GM12874 (cell line): ENCODE results near the gene TRMT10A.

Experiments
- TF ChIP-seq, protein P1 (sequence below): IDR thresholded peaks from 2 replicates; pipeline ENCODE4 v1.5.1; 2011; ENCODE audit warnings: low read depth, mild to moderate bottlenecking, control low read depth, low read length, moderate library complexity; ENCODE audit not compliant: insufficient read depth

TRMT10A gene, protein sequence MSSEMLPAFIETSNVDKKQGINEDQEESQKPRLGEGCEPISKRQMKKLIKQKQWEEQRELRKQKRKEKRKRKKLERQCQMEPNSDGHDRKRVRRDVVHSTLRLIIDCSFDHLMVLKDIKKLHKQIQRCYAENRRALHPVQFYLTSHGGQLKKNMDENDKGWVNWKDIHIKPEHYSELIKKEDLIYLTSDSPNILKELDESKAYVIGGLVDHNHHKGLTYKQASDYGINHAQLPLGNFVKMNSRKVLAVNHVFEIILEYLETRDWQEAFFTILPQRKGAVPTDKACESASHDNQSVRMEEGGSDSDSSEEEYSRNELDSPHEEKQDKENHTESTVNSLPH

DNA sequence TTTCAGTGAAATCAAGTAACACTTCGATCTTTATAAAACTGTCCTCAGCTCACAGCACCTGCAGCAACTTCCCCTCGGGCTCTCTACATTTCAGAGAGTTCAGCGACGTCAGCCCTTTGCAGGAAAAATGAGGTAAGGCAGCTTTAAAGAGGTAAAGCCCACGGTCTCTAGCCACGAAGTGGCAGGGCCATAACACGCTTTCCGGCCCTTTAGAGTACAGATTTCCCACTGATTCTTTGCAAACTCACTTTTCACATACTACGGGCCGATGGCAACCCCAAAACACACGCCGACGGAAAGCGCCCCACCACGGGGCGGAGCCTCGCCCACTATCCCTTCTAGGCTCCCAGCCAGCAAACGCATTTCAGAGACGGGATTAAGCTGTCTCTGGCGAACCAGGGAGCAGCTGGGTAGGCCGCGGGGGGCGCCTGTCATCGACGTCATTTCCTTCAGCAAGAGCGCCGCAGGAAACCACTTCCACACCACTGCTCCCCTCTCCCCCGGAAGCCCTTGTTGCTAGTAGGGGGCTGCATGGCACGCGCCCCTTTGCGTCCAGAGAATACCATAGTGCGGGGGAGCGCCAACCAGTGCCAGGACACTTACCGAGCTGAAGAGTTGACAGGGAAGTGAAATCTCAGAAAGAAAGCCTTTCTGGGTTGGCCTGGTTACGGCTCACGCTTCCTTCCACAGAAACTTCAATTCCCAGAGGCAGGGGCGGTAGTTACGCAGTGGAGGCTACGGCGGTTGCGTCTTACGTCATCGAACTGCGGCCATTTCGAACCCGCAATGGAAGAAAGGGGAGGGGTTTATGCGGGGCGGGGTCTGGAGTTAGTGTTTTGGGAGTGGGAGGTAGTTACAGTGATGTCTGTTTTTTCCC is at the start of gene TRMT10A:
TRMT10A (minus strand) TSS at position 730 of the 877 bp plus-strand sequence. CDS start 4,701 bp downstream, outside the sequence.
- TF ChIP-seq, protein P1, sequence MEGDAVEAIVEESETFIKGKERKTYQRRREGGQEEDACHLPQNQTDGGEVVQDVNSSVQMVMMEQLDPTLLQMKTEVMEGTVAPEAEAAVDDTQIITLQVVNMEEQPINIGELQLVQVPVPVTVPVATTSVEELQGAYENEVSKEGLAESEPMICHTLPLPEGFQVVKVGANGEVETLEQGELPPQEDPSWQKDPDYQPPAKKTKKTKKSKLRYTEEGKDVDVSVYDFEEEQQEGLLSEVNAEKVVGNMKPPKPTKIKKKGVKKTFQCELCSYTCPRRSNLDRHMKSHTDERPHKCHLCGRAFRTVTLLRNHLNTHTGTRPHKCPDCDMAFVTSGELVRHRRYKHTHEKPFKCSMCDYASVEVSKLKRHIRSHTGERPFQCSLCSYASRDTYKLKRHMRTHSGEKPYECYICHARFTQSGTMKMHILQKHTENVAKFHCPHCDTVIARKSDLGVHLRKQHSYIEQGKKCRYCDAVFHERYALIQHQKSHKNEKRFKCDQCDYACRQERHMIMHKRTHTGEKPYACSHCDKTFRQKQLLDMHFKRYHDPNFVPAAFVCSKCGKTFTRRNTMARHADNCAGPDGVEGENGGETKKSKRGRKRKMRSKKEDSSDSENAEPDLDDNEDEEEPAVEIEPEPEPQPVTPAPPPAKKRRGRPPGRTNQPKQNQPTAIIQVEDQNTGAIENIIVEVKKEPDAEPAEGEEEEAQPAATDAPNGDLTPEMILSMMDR, result no peak

DNA sequence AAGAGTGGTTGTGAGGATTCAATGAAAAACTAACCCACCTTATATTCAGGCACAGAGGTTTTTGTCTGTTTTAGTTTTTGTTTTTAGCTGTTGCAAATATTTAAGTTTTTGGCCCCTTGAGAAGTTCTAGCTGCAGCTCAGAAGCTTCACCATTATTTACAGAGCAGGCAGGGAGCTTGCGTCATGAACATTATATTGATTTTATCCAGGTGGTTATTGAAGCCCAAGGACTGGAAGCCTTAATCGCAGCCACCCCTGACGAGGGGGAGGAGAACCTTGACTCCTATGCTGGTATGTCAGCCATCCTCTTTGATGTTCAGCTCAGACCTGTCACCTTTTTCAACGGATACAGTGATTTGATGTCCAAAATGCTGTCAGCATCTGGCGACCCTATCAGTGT is 48.9 kb upstream of the TRMT10A start:
- TF ChIP-seq, protein P1, result no peak

DNA sequence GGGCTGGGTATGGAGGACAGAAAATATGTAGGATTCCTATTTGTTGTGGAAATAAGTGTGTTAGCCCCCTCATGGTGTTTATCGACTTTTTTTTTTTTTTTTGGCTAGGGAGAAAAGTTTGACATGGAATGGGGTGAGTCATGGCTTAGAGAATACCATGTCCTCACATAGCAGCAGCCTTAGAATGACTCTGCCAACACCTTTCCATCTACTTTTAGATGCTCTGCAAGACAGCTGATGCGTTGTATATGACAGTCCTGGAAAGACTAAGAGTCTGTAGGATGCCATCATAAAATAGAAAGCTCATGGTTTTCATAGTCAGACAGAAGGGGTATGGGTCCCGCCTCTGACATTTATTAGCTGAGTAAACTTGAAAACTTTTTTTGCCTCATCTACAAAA is 48.4 kb upstream of the TRMT10A start:
- TF ChIP-seq, protein P1, result no peak

DNA sequence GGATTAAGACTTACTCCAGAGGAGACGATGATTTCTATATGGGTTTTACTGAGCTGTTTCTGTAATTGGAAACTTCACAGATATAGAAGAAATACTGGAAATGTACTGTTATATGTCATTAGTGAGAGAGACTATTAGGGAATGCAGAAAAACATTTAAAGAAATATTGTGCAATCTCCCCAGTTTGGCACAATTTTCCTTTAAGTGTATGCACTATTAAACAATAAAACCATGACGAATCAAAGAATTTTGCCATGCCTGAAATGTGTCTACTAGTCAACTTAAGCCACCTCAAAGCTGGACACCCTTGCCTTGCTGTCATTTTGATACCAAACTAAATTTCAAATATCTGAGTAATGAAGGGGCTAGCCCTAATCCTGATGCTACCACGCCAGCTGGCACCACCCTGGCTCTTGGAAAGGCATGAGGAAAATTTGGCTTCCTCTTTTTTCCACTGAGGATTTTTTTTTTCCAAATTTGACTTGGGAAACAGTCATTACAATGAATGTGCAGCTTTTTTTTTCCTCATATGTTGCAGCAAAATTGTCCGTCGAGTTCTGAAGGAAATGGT is 46.9 kb upstream of the TRMT10A start:
- TF ChIP-seq, protein P1, result no peak

DNA sequence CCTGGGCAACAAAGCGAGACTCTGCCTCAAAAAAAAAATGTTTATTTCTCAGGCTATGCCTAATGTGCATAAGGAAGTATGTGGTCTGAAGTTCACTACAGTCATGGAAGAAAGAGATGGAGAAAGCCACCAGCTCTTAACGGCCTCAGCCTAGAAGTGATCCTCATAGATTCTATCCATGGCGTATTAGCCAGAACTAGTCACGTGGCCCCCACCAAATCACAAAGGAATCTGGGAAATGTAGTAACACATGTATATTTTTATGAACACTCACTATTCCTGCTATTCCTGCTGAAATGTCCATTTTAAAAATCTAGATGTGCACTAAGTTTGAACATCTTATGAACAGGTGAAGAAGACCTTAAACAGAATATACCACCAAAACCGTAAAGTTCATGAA is 44.6 kb upstream of the TRMT10A start:
- TF ChIP-seq, protein P1, result no peak

DNA sequence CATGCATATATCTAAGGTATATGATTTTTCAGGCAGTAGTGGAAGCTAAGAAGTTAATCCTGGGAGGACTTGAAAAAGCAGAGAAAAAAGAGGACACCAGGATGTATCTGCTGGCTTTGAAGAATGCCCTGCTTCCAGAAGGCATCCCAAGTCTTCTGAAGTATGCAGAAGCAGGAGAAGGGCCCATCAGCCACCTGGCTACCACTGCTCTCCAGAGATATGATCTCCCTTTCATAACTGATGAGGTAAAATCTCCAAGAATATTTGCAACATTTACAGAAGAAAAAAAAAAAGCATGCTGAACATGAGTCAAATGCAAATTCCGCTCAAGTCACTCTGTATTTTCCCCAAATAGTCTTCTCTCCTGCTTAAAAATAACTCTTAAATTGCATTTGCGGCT is 42.9 kb upstream of the TRMT10A start:
- TF ChIP-seq, protein P1, result no peak

DNA sequence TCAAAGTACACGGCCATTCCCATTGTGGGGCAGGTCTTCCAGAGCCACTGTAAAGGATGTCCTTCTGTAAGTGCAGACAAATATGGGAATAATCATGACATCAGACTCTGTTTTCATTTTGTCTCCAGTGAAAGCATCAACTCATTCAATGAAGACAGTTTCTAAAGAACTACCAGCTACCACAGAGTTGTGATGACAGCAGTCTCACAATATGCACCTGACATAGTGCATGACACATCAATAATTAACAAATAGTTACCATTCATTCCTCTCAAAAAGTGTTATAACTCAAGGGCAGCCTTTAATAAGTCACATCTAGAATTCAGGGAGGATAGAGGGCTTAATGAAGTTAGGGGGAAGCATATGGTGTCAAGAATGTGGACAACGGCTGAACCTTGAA is 31.0 kb upstream of the TRMT10A start:
- TF ChIP-seq, protein P1, result no peak
